ENCODE measurements around the gene ADGRA1.

The ADGRA1 gene

DNA sequence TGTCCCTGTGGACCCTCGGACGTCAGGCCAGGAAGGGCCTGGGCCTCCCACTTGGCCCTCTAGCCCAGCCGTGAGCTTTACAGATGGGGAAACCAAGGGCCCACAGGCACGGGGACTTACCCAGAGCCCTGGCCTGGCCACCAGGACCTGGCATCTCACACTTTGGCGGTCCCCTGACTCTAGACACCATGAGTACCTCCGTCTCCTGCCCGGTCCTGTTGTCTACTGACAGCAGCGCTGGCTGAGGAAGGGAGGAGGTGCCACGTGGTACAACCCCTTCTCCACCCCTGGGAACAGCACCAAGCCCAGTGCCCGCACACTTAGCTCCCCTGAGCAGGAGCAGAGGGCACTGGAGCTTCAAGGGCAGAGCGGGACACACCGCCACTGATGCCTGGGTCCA, 26.1 kb downstream of the ADGRA1 start:
- DNase-seq = no peak

DNA sequence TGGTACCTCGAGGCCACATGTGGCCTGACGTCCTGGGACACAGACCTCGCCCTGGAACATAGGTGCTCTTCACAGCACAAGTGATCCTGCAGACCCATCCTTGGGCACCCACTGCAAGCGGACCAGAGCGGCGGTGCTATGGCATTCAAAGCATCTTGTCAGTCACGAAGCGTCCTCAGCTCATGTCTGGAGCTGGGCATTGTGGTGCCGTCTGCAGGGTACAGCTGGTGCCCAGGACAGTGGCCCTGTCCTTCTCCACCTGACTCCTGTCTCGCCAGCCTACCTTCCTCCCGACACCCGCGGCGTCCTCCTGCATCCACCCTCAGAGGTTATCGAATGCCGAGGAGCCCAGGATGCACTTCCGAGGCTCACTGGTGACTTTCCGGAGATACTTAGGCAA, 26.5 kb downstream of the ADGRA1 start:
- no peak for DNase-seq

DNA sequence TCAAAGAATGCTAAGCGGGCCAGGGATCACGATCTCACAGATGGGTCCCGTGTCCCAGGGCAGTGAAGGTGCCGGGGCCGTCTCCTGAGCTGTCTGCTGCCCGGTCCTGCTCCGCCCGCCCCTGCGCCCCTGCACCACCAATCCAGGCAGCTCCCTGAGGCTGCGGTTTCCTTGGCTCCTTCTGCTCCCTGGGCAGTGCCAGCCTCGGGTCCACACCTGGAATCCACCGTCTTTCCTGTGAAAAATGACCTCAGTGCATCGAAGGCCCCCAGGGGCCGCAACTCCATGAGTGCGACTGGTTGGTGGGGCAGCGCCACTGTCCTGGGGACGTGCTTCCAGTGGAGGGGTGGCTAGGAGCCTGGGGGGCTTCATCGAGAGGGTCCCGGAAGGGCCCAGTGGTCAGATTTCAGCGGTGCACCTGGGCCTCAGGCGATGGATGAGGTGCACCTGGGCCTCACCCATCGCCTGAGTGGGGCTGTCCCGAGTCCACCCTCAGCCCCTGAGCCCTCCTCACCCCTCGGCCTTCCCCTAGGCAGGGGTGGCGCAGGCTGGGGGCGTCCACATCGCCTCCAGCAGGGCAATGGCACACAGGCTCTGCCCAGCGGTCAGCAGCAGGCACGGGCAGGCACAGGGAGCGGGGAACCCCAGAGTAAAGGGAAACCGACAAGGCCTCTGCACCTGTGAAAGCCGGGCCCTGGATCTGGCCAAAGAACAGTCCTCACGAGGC, 27.2 kb downstream of the ADGRA1 start:
- DNase-seq = no peak

DNA sequence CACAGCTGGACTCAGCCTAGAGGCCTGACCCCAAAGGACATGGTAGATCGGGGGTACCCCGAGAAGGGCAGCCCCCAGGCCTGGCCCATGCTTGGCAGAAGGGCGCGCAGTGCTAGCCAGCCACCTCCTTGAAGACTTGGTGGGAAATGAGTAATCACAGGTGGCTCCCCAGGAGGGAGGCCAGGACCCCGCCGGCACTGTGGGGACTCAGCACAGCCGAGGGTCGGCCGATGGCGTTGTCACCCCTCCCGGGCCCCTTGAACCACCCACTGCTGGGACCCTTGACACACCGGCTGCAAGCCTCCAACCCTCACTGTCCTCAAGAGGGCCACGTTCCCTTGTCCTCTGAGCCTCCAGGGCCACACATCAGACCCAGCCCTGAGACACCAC, 27.7 kb downstream of the ADGRA1 start:
- DNase-seq = no peak

DNA sequence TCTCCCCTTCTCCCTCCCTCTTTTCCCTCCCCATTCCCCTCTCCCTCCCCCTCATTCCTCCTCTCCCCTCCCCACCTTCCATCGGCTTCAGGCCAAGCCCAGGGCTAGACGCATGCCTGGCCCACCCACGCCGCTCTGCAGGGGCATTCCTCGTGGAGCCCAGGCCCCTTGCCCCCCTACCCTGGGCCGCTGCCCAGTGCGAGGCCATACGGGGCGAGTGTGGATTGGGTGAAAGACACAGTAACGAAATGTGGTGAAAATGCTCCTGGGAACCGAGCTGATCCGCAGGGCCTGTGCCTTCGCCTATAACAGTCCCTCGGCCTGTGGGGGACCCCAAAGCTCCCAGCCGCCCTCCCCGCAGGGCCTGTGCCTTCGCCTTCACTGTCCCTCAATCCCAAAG, 28.3 kb downstream of the ADGRA1 start:
- DNase-seq = no peak

DNA sequence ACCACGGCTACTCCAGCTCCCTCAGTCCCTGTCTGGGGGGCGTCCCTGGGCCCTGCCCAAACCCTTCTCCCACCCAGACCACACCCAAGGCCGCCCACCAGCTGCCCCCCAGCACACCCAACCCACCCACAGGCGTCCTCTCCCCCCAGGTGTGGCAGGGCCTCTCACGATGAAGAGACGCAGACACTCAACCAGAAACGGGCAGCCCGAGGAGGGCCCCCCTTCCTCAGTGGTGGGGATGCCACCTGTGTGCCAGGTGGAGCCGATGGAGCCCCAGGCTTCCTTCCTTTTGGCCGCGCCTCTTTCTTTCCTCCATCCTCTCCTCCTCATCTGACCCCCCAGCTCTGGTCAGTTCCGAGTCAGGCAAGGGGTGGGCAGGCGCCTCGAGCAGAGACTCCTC, 28.7 kb downstream of the ADGRA1 start:
- no peak for DNase-seq

DNA sequence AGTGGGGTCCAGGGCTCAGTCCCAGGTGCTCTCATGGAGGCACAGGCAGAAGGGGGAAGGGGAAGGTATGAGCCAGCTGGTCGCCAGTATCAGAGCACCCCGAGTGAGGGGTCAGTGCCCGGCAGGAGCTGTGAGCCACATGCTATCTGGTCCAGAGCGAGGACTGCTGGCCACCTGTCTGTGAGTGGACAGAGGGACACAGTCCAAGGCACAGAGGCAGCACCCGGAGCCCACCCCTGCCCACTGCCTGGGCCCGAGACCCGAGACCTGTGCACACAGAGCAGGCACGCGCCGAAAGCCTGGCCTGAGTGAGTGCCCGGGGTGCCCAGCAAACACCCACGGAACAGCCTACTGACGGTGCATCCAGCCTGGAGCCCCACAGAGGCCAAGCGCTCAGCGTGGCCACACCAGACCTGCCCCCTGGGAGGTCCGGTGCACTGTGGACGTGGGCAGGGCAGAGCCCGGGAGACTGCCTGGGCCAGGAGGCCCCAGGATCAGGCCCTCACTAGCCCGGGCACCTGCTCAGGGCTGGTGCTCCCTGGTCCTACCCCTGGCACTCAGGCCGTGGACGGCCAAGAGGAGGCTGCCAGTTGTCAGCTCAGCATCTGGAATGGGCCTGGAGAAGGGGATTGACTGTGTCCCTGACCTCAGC, 29.4 kb downstream of the ADGRA1 start:
- DNase-seq = no peak

DNA sequence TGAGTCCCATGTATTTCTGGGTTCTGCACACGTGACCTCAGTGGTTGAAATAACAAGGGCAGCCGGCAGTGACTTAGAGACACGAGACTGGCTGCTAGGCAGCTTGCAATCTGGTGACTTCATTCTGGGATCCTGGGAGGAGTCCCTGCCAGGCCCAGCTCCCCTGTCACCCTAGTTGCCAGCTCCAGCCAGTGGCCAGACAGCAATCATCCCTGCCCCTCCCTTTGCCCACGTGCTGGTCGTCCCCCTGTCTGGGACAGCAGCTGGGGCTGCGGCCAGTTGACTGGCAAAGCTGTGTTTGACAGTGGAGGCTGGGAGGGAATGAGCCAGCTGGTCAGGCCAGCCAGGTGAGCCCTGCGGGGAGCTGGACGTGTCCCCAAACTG, 30.0 kb downstream of the ADGRA1 start:
- no peak for DNase-seq

DNA sequence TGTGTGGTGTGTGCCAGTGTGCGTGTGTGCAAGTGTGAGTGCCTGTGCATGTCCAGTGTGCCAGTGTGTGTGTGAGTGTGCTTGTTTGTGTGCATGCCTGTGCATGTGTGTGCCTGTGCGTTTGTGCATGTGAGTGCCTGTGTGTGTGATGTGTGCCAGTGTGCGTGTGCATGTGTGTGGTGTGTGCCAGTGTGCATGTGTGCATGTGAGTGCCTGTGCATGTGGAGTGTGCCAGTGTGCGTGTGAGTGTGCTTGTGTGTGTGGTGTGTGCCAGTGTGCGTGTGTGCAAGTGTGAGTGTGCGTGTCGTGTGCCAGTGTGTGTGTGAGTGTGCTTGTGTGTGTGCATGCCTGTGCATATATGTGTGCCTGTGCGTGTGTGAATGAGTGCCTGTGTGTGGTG, 33.8 kb downstream of the ADGRA1 start:
- no peak for DNase-seq

DNA sequence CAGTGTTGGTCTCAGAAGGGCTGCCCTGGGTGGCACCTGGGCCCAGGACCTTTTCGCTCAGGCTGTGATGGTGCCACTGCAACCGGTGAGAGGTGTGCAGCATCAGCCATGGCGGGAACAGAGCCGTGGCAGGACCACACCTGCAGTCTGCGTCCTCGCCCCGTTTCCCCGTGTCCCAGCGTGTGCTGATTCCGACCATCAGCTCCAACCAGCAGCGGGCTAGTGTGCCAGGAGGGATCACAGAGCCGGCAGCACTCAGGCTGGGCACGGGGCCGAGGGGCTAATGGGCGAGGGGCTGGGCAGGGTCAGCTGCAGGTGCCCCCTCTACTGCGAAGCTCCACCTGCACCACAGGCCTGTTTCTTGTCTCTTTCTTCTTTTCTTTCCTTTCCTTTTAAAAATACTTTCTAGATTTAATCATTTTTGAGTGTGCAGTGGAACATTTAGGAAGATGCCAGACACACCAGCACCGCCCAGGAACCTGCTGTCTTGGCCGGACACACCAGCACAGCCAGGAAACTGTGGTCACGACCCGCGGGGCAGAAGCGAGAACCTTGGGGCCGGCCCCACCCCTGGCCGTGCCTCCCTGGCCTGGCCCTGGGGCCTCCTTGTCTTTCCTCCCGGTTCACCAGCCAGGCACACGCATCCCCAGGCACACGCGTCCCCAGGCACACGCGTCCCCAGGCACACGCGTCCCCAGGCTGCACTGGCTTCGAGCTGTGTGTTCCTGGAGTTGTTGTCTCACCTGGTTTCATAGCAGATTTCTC, 34.6 kb downstream of the ADGRA1 start:
- no peak for DNase-seq

DNA sequence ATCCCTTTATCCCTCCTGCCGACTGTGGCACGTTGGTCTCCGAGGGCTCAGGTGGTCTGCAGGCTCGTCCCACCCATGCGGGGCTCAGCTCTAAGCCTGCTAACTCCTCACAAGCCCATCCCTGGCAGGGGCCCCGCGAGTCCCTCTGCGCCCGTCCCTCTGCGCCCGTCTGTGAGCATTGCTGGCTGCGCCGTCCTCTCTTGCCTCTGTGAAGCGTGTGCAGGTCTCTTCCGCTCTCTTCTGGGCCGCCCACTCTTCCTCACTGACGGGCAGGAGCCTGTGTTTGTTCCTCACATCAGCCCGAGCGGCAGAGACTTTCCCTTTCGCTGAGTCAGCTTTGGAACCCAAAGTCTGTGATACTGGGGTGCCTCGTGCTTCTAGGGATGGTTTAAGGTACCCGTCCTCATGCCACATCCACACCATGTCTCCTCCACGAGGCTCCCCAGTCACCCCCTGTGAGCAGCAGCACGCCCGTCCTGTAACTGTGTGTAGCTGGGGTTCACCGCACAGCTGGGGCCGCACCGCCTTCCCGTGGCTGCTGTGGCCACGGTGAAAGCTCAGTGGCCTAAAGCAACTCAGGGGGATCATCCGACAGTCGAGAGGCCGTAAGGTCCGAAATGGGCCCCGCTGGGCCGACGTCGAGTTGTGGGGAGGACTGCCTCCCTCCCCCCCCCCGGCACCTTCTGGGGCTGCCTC, 35.5 kb downstream of the ADGRA1 start:
- no peak for DNase-seq

DNA sequence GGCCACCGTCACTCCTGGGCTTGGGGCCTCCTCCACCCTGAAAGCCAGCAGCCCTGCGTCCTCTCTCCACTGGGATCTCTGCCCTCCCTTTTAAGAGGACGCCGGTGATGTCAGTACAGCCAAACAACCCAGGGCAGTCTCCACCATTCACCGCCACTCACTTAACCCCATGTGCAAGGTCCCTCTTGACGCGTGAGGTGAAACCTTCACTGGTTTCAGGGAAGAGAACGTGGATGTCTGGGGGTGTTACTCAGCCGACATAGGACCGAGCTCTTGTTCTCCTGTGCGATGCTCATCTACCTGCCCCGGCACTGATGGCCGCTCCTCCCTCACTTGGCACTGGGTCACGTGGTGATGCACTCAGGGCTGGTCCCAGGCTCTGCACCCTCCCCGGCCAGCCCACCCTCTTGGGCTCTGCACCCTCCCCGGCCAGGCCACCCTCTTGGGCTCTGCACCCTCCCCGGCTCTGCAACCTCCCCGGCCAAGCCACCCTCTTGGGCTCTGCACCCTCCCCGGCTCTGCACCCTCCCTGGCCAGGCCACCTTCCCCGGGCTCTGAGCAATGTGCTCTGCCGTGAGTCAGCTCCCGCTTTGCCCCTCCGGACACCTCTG, 36.1 kb downstream of the ADGRA1 start:
- no peak for DNase-seq

DNA sequence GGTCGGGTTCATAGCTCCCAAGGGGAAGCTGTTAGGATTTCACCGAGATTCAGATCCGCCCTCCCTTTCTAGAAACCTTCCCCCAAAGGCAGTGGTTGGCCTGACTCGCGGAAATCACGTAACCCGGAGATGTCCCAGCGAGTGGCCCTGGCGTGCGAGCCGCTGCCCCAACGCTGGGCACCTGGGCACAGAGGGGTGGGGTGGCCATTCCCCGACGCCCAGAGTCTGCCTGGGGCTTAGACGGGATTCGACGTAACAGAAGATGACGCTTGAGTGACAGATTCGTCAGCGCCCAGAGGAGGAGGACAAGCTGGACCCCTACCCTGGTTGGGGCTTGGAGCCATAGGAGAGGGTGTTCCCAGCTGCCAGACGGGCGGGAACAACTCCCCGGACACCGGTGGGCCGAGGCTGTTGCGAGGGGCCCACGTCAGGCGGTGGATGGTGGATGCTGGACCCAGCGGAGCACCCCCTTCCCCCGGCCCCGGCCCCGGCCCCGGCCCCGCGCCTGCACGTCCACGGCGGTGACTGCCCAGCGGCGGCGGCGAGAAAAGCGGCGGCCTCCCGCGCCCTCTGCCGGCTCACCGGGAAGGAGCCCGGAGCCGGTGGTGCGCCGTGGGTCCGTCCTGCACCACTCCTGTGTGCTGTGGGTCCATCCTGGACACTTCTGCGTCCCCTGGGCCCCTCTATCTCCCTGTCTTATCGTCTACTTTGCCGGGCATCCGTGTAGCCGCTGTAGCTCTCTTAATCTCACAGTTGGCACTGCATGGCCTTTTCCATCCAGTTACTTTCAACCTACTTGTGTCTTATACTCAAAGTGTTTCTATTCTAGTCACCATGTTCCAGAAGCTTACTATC, 36.9 kb downstream of the ADGRA1 start:
- peak in 1 of 2 experiments; percentile 12 for DNase-seq

DNA sequence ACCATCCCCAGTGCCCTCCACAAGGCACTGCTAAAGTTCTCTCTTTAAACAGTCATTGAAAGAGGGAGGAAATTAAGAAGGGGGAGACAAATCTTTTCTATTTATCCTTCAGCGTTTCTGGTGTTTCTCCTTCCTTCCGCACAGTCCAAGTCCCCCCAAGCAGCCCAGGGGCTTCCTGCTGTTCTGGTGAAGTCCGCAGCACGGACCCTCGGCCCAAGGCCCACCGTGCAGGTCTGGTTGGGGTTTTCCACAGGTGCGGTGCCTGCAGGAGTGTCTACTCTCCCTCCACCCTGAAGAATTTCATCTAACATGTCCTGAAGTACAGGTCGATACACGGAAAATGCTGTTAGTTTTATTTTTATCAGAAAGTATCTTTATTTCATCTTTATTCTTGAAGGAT, 38.2 kb downstream of the ADGRA1 start:
- DNase-seq = no peak

DNA sequence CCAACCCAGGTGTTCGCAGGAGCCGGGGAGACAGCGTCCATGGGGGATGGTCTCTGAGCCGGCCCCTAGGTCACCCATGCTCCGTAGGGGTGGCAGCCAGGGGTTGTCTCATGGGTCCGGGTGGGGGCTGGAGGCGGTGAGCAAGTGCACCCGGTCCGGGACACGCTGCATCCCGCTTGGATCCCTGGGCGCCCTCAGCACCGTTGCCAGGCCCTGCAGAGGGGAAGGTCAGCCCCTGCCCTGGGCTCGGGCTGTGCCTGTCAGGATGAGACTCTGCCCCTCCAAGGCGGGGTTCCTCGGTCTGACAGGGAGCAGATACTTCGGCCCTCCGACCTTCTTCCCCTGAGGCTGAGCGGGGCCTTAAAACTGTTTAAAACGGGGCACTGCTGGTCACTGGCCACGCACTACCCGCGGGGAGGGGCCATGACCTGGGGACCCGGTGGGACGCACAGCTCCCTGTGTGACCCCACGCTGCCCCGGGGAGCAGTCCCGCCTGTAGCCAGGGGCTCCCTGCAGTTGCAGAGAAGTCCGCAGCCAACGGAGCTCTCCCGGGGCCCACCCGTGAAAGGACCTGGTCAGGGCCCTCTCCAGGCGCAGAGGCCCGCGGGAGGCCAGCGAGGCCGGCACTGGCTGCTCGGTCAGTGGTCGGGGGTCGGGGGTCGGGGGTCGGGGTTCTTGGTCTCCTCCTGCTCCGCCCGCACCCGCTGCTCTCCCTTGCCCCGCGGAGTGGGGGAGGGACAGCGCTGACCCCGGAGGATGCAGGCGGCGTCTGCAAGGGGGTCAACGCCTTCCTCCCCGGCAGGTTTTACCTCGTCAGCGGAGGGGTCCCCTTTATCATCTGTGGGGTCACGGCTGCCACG, 38.9 kb downstream of the ADGRA1 start:
- no peak for DNase-seq

DNA sequence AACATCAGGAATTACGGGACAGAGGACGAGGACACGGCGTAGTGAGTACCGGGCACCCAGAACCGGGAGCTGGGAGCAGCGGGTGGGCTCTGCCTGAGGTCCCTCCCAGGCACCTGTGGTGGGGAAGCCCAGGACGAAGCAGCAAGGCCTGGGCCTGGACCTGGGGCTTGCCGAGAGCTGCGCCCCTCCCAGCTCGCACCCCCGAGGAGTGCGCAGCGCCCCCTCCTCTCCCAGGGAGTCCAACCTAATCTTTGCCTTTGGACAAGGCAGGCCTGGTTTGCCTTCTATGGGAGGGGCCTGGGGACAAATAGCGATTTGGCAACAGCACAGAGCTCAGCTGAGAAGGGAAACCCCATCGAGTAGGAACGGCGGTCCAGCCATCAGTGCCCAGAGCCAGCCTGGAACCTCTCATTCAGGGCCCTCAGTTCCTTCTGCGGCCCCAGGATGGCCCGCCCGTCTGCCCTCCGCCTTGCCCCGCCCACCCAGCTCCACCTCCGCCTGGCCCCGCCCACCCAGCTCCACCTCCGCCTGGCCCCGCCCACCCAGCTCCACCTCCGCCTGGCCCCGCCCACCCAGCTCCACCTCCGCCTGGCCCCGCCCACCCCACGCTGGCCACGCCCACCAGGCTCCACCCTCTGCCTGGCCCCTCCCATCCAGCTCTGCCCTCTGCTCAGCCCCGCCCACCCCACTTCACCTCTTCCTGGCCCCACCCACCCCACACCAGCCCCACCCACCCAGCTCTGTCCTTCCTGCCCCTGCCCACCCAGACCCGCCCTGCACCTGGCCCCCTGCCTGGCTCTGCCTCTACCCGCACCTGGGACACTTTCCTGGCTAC, 39.8 kb downstream of the ADGRA1 start:
- DNase-seq = no peak

DNA sequence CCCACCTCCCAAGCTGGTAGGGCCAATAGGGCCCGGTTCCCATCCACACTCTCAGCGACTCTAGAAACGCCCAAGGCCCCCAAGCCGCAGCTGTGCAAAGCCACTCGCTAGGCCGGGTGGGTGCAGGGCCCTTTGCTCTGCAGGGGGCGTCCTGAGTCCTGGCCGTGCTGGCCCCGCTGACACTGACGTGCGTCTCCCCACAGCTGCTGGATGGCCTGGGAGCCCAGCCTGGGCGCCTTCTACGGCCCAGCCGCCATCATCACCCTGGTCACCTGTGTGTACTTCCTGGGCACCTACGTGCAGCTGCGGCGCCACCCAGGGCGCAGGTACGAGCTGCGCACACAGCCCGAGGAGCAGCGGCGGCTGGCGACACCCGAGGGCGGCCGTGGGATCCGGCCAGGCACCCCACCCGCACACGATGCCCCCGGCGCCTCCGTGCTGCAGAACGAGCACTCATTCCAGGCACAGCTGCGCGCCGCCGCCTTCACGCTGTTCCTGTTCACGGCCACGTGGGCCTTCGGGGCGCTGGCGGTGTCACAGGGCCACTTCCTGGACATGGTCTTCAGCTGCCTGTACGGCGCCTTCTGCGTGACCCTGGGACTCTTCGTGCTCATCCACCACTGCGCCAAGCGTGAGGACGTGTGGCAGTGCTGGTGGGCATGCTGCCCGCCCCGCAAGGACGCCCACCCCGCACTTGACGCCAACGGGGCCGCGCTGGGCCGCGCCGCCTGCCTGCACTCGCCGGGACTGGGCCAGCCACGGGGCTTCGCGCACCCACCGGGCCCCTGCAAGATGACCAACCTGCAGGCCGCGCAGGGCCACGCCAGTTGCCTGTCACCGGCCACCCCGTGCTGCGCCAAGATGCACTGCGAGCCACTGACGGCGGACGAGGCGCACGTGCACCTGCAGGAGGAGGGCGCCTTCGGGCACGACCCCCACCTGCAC, 40.7 kb downstream of the ADGRA1 start:
- no peak for DNase-seq

DNA sequence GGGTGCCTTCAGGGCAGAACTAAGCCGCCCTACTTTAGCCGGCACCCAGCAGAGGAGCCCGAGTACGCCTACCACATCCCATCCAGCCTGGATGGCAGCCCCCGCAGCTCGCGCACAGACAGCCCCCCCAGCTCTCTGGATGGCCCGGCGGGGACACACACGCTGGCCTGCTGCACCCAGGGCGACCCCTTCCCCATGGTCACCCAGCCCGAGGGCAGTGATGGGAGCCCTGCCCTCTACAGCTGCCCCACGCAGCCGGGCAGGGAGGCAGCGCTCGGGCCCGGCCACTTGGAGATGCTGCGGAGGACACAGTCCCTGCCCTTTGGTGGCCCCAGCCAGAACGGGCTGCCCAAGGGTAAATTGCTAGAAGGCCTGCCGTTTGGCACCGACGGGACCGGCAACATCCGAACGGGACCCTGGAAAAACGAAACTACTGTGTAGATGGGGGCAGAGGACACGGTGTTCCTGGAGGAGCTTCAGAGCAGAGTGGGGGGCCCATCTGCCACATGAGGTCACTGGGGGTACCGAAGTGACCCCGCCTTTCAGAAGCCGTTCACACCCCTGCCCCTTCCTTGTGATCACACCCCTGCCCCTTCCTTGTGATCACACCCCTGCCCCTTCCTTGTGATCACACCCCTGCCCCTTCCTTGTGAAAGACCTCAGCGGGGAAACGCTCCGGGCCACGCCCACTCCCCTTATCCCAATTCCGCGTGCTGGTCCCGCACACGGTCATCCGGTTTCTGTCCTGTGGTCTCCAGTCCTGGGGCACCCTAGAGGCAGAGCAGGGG, 41.5 kb downstream of the ADGRA1 start:
- no peak for DNase-seq

Measured in SHP77 (cell line).